ENCODE measurements around the gene AGL.

GRCh38 chr1:99945174-99945573 is 95.0 kb downstream of the AGL start:
- TF ChIP-seq CTCF (conservative IDR thresholded peaks at IDR 0.05; ENCODE audit: low read depth, low read length) (no peak), FOS (IDR thresholded peaks at IDR 0.05; ENCODE audit: low read depth, low read length) (no peak), ELK1 (IDR thresholded peaks at IDR 0.05; ENCODE audit: borderline replicate concordance, low read depth, low read length) (no peak), CHD1 (IDR thresholded peaks at IDR 0.05; ENCODE audit: low read depth, low read length) (no peak), CEBPB (IDR thresholded peaks at IDR 0.05; ENCODE audit: low read depth, low read length) (no peak), RCOR1 (IDR thresholded peaks at IDR 0.05; ENCODE audit: insufficient replicate concordance, low read length) (no peak), POLR2A (IDR thresholded peaks at IDR 0.05; ENCODE audit: low read depth, low read length) (no peak), NFE2L2 (IDR thresholded peaks at IDR 0.05; ENCODE audit: low read depth, low read length) (no peak), RAD21 (IDR thresholded peaks at IDR 0.05; ENCODE audit: low read length) (no peak), BHLHE40 (IDR thresholded peaks at IDR 0.05; ENCODE audit: low read depth, low read length) (no peak), MAFK (IDR thresholded peaks at IDR 0.05; ENCODE audit: low read depth, low read length) (peak; percentile 82), USF2 (IDR thresholded peaks at IDR 0.05; ENCODE audit: low read depth, low read length) (no peak), MAZ (IDR thresholded peaks at IDR 0.05; ENCODE audit: borderline replicate concordance, low read depth, low read length) (no peak)

Measured in IMR-90 (cell line).